GM19239 (cell line): ENCODE measurements around the gene LRRC32.
"Not testable (repeated sequence)": the region's sequence is repeated elsewhere in the genome, so short reads cannot be mapped to it uniquely, and the experiment has no call there.

Source experiments
- DNase-seq: peaks from one replicate; pipeline ENCODE4 v3.0.0; 2011; ENCODE audit warnings: low spot score; ENCODE audit not compliant: insufficient read length
- FAIRE-seq: peaks from 2 replicates; lab custom pipeline; 2011; peaks lifted over from hg19 to GRCh38; lab: Jason Lieb, UNC

Gene LRRC32

GRCh38 chr11:76619801-76620200 is 50.7 kb downstream of the LRRC32 start:
- not testable (repeated sequence) for FAIRE-seq, DNase-seq

DNA sequence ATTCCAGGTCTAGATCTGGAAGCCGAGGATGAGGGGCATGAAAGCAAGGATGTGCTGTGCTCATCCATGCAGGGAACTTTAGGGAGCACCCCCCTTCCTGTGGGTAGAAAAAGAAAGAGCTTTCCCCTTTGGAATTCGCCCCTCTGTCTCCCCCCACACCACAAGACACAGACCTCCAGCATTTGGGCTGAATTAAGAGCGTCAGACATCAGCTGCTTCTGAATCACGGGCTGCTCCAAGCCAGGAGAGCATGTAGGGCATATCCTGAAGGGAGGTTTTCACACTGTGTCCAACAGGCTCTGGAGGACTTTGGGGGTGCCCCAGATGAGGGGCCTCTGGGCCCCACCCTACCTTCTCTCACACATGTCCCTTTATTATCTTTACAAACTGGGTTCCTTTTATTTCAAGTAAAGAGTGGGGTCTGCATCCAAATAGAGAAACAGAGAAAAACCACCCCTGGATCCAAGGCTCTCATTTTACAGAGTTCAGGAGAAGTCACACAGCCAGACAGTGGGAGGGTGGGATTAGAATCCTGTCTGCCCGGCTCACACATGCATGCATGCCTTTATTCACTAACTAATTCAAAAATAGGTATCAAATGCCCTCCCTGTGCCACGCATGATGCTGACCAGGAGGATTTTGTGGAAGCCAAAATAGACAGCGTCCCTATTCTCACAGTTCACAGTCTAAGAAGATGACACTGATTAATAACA is 52.8 kb downstream of the LRRC32 start:
- no peak for DNase-seq
- FAIRE-seq: no peak

- no peak for DNase-seq
- no peak for FAIRE-seq
These were observed 53.6 kb downstream of the LRRC32 start for GRCh38 chr11:76616676-76617552.

GRCh38 chr11:76615950-76616349 is 54.6 kb downstream of the LRRC32 start:
- no peak for FAIRE-seq
- no peak for DNase-seq

GRCh38 chr11:76614471-76615179 is 55.9 kb downstream of the LRRC32 start:
- FAIRE-seq (no peak), DNase-seq (no peak)

- no peak for FAIRE-seq
- DNase-seq: no peak
These were observed 56.6 kb downstream of the LRRC32 start for GRCh38 chr11:76613901-76614300.

GRCh38 chr11:76612226-76612625 is 58.3 kb downstream of the LRRC32 start:
- FAIRE-seq: no peak
- no peak for DNase-seq

- DNase-seq (no peak), FAIRE-seq (no peak)
These were observed 59.6 kb downstream of the LRRC32 start for GRCh38 chr11:76610871-76611475.

DNA sequence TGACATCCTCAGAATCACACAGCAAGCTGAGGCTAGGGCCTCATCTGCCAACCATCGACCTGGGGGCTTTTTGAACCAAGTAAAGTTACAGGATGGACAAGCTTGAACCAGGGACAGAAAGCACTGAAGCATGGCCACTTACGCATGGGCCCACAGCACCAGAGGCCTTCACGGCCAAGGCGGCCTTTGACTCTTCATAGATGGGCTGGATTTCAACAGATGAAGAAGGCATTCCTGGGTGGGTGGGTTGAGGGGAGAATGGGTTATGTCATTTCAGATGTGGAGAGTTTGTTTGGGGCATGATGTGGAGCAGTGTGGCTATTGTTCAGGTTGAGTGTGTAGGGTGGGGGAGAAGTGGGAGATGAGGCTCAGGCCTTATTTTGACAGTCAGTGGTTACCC is 60.2 kb downstream of the LRRC32 start:
- DNase-seq: no peak
- no peak for FAIRE-seq

DNA sequence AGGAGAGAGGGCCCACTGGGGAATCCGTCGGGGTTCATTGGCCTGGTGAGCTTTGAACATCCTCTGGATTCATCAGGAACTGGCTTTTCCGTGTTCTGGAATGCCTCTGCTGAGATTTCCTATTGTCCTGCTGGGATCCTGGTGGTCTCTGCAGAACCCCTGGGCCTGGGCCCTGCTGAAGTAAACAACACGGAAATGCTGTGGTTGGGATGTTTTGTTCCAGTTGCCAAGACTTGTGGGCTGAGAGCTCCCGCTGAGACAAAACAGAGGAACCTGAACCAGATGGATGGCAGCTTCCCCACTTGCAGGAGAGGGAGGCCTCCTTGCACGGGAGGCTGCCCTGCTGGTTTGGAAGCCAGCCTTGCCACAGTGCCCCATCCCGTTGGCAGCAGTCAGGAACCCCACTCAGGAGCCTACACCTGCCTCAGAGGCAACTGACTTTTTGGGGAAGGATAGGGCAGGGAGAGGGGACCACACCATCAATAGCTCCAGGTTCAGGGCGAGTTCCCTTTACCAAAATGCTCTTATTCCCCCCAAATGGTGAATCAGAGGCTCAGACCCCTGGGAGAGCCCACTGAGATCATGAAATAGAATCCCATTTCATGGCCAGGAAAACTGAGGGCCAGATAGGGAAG is 60.7 kb downstream of the LRRC32 start:
- FAIRE-seq: no peak
- DNase-seq: no peak

- FAIRE-seq, DNase-seq: not testable (repeated sequence)
These were observed 61.6 kb downstream of the LRRC32 start for GRCh38 chr11:76608879-76609460.

GRCh38 chr11:76608228-76608627 is 62.3 kb downstream of the LRRC32 start:
- DNase-seq, FAIRE-seq: not testable (repeated sequence)
